K562 (cell line): ENCODE measurements around the gene EPHA1. TPM values are rescaled to one million over a fixed set of nuclear protein-coding genes. Genes with fewer than 3 reads are reported as not detected.

Experiments
- DPF2 ChIP-seq: fragments of 450-650 bp; IDR thresholded peaks from 2 replicates; pipeline ENCODE4 v1.6.1; 2016
- MCM5 ChIP-seq: fragments of 450-650 bp; IDR thresholded peaks from 2 replicates; pipeline ENCODE4 v1.6.1; 2016; ENCODE audit warnings: low read depth
- NCOA4 ChIP-seq: fragments of 450-650 bp; IDR thresholded peaks from 2 replicates; pipeline ENCODE4 v1.6.1; 2018; ENCODE audit warnings: mild to moderate bottlenecking; ENCODE audit not compliant: partially characterized antibody
- RFX1 ChIP-seq: fragments of 450-650 bp; IDR thresholded peaks from 2 replicates; pipeline ENCODE4 v1.6.1; 2016; ENCODE audit warnings: mild to moderate bottlenecking, moderate library complexity
- SIN3A ChIP-seq, 2 experiments: fragments of 150-350 bp in 1 of 2; IDR thresholded peaks; 2 replicates each; pipeline ENCODE4 v1.6.1; 2011 to 2016; ENCODE audit warnings: borderline replicate concordance in 2 of 2, low read depth in 2 of 2, low read length in 2 of 2, mild to moderate bottlenecking in 2 of 2, moderate library complexity in 2 of 2; ENCODE audit not compliant: control insufficient read depth in 1 of 2
- ZNF134 ChIP-seq: fragments of 250-450 bp; sonication (Bioruptor Pico); conservative IDR thresholded peaks from 2 replicates; pipeline ENCODE4 v1.4.0; 2020
- ZNF584 ChIP-seq: fragments of 200-800 bp; sonication (Bioruptor generic); IDR thresholded peaks from 2 replicates; pipeline ENCODE4 v1.6.1; 2016; ENCODE audit warnings: low read depth, mild to moderate bottlenecking, missing genetic modification characterization, missing compliant biosample characterization
- polyA plus RNA-seq, 8 experiments: library from polyadenylated mRNA; depleted of rRNA in 4 of 8; stranded (reverse) in 5 of 8; unstranded in 3 of 8; fragments of >200 nt; fragmentation: Nextera tagmentation in 2 of 8; fragmentation: Illumina TruSeq in 1 of 8; extraction: Ambion mirVana in 2 of 8; extraction: Trizol in 1 of 8; gene quantifications; 2 replicates each; pipeline versions ENCODE4 v1.2.1 to v1.2.3, GENCODE V29; 2011 to 2014; ENCODE audit warnings: inconsistent platforms in 1 of 8, missing spikeins in 1 of 8
- total RNA-seq, 7 experiments: library from RNA; depleted of rRNA in 6 of 7; stranded (reverse); fragments of >200 nt in 6 of 7; fragmentation: Illumina TruSeq in 2 of 7; extraction: Trizol in 2 of 7; gene quantifications; 2 replicates each; pipeline versions ENCODE4 v1.2.1 to v1.2.3, GENCODE V29; 2011 to 2021; ENCODE audit warnings: low replicate concordance in 1 of 7
- TF ChIP-seq, protein P1 (sequence below): fragments of 450-650 bp; IDR thresholded peaks from 2 replicates; pipeline ENCODE4 v1.6.1; 2016; ENCODE audit warnings: mild to moderate bottlenecking, moderate library complexity
- TF ChIP-seq, protein P2 (sequence below): sonication (generic); formaldehyde crosslinking; IDR thresholded peaks from 2 replicates; pipeline ENCODE4 v1.8.1; 2023; ENCODE audit warnings: mild to moderate bottlenecking, missing genetic modification reagents, moderate library complexity
- TF ChIP-seq, protein P3 (sequence below), 2 experiments: IDR thresholded peaks in 1 of 2; conservative IDR thresholded peaks in 1 of 2; 2 replicates each; pipeline ENCODE4 v1.6.1; 2016; ENCODE audit warnings: low read depth in 2 of 2, mild to moderate bottlenecking in 1 of 2, missing compliant biosample characterization in 1 of 2, missing genetic modification characterization in 1 of 2, moderate library complexity in 1 of 2

EPHA1 gene
- total and polyA plus RNA-seq, 9 of the 15 experiments (the other 6 are each of a cell fraction or from before 2014, with no cell fraction given), result 0.22 to 0.57 (median 0.32) TPM; not detected in 6

DNA sequence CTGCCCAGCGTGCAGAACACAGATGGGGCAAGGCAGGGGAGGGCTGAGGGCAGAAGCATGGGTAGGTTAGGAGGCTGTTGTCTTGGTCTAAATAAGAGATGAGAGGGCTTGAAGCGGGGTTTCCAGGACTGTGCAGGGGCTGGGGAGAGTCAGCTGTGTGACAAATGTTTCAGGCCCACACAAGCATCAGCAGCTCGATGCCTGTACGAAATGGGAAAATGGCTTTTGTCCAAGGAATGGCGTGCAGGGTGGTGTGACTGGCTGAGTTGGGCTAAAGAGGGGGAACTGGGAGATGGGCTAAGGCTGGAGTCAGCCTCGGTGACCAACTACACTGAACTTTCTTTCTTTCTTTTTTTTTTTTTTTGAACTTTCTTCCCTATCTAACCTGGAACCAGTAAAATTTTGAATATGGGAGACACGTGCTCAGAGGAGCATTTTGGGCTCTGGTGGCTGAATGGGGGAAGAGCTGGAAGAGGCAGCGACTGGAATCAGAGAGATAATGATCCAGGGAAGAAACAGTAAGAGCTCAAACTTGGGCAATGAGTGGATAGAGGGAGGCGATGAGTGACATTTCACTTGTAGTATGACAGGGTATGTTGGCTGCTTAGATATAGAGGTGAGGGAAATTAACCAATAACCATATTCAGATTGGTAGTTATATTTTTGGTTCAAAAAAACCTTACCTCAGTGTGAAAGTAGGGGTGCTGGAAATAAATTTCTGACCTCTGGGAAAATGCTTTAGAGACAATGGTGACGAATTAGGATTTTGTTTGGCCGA lies 10.2 kb upstream of the EPHA1 start (continued):
- TF ChIP-seq, protein P1, sequence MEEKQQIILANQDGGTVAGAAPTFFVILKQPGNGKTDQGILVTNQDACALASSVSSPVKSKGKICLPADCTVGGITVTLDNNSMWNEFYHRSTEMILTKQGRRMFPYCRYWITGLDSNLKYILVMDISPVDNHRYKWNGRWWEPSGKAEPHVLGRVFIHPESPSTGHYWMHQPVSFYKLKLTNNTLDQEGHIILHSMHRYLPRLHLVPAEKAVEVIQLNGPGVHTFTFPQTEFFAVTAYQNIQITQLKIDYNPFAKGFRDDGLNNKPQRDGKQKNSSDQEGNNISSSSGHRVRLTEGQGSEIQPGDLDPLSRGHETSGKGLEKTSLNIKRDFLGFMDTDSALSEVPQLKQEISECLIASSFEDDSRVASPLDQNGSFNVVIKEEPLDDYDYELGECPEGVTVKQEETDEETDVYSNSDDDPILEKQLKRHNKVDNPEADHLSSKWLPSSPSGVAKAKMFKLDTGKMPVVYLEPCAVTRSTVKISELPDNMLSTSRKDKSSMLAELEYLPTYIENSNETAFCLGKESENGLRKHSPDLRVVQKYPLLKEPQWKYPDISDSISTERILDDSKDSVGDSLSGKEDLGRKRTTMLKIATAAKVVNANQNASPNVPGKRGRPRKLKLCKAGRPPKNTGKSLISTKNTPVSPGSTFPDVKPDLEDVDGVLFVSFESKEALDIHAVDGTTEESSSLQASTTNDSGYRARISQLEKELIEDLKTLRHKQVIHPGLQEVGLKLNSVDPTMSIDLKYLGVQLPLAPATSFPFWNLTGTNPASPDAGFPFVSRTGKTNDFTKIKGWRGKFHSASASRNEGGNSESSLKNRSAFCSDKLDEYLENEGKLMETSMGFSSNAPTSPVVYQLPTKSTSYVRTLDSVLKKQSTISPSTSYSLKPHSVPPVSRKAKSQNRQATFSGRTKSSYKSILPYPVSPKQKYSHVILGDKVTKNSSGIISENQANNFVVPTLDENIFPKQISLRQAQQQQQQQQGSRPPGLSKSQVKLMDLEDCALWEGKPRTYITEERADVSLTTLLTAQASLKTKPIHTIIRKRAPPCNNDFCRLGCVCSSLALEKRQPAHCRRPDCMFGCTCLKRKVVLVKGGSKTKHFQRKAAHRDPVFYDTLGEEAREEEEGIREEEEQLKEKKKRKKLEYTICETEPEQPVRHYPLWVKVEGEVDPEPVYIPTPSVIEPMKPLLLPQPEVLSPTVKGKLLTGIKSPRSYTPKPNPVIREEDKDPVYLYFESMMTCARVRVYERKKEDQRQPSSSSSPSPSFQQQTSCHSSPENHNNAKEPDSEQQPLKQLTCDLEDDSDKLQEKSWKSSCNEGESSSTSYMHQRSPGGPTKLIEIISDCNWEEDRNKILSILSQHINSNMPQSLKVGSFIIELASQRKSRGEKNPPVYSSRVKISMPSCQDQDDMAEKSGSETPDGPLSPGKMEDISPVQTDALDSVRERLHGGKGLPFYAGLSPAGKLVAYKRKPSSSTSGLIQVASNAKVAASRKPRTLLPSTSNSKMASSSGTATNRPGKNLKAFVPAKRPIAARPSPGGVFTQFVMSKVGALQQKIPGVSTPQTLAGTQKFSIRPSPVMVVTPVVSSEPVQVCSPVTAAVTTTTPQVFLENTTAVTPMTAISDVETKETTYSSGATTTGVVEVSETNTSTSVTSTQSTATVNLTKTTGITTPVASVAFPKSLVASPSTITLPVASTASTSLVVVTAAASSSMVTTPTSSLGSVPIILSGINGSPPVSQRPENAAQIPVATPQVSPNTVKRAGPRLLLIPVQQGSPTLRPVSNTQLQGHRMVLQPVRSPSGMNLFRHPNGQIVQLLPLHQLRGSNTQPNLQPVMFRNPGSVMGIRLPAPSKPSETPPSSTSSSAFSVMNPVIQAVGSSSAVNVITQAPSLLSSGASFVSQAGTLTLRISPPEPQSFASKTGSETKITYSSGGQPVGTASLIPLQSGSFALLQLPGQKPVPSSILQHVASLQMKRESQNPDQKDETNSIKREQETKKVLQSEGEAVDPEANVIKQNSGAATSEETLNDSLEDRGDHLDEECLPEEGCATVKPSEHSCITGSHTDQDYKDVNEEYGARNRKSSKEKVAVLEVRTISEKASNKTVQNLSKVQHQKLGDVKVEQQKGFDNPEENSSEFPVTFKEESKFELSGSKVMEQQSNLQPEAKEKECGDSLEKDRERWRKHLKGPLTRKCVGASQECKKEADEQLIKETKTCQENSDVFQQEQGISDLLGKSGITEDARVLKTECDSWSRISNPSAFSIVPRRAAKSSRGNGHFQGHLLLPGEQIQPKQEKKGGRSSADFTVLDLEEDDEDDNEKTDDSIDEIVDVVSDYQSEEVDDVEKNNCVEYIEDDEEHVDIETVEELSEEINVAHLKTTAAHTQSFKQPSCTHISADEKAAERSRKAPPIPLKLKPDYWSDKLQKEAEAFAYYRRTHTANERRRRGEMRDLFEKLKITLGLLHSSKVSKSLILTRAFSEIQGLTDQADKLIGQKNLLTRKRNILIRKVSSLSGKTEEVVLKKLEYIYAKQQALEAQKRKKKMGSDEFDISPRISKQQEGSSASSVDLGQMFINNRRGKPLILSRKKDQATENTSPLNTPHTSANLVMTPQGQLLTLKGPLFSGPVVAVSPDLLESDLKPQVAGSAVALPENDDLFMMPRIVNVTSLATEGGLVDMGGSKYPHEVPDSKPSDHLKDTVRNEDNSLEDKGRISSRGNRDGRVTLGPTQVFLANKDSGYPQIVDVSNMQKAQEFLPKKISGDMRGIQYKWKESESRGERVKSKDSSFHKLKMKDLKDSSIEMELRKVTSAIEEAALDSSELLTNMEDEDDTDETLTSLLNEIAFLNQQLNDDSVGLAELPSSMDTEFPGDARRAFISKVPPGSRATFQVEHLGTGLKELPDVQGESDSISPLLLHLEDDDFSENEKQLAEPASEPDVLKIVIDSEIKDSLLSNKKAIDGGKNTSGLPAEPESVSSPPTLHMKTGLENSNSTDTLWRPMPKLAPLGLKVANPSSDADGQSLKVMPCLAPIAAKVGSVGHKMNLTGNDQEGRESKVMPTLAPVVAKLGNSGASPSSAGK, result 0 out of 2 replicates have a peak, but pooled peaks have one; percentile 21
- TF ChIP-seq NCOA4 (no peak), ZNF584 (CRISPR knock-in tag) (no peak), SIN3A (IDR thresholded peaks at IDR 0.05; ENCODE audit: borderline replicate concordance in 2 of 2, control insufficient read depth in 1 of 2, low read depth in 2 of 2, low read length in 2 of 2) (no peak), DPF2 (no peak), MCM5 (no peak), ZNF134 (CRISPR knock-in tag) (no peak), RFX1 (no peak)
- TF ChIP-seq, protein P2, sequence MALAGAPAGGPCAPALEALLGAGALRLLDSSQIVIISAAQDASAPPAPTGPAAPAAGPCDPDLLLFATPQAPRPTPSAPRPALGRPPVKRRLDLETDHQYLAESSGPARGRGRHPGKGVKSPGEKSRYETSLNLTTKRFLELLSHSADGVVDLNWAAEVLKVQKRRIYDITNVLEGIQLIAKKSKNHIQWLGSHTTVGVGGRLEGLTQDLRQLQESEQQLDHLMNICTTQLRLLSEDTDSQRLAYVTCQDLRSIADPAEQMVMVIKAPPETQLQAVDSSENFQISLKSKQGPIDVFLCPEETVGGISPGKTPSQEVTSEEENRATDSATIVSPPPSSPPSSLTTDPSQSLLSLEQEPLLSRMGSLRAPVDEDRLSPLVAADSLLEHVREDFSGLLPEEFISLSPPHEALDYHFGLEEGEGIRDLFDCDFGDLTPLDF (CRISPR knock-in tag), result no peak
- TF ChIP-seq, protein P3, sequence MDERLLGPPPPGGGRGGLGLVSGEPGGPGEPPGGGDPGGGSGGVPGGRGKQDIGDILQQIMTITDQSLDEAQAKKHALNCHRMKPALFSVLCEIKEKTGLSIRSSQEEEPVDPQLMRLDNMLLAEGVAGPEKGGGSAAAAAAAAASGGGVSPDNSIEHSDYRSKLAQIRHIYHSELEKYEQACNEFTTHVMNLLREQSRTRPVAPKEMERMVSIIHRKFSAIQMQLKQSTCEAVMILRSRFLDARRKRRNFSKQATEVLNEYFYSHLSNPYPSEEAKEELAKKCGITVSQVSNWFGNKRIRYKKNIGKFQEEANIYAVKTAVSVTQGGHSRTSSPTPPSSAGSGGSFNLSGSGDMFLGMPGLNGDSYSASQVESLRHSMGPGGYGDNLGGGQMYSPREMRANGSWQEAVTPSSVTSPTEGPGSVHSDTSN (CRISPR knock-in tag; IDR thresholded peaks at IDR 0.05; ENCODE audit: low read depth), result no peak
- TF ChIP-seq, protein P3 (tag; conservative IDR thresholded peaks at IDR 0.05; ENCODE audit: low read depth), result peak; percentile 67
